HG02610 (cell line): ENCODE measurements around the gene AHRR.
"Not testable (repeated sequence)": the region's sequence is repeated elsewhere in the genome, so short reads cannot be mapped to it uniquely, and the experiment has no call there.

Source experiments
- ATAC-seq: cut with Tn5 transposase; IDR thresholded peaks from one replicate; pipeline ENCODE4 v1.9.1; 2021; ENCODE audit warnings: mild to moderate bottlenecking, moderate library complexity; ENCODE audit not compliant: unreplicated experiment

The AHRR gene

DNA sequence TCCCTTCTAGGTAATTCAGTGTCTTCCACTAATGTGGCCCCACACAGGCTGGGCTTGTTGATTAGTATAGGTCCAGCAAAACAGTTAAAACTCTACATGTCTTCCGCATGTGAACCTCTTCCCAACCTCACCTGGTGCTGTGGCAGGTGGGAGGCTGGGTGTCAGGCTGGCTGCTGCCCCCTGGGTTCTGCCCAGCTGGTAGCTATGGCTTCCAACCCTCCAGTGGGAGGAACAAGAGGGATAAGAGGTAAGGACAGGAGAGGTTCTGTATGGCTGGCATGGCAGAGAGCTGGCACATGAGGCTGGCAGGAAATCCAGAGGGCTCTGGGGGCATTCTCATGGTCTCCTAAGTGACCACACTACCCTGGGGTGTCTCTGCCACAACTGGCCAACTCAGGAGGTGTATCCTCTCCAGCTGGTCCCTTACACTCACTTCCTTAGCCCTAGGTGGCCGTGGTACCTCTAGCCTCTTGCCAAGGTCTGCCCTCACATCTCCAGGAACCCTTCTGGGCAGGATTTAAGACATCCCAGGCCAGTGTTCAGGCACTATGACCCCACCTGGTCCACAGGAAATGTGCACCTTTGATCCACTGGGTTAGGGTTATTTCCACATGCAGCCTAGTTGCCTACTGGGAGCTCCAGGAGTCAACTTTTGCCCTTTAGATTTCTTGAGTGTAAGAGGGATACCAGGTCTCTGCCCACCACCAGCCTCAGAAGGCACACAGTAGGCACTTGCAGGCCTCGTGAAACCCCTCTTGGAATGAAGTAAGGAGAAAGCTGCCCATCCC is 41.7 kb downstream of the AHRR start:
- no peak for ATAC-seq

DNA sequence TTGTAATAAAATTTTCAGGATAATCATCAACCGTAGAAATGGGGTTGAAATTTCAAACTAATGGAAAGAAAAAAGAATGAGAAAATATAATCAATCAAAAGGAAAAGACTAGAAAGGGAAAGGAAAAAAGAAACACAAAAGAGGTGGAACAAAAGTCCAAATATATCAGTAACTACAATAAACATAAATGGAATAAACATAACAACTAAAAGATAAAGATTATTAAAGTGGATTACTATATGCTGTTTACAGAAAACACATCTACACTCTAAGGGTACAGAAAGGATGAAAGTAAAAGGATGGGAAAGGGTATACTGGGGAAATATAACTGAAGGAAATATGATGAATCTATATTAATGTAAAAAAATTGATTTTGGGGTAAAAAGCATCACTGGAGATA is 43.0 kb downstream of the AHRR start:
- no peak for ATAC-seq

DNA sequence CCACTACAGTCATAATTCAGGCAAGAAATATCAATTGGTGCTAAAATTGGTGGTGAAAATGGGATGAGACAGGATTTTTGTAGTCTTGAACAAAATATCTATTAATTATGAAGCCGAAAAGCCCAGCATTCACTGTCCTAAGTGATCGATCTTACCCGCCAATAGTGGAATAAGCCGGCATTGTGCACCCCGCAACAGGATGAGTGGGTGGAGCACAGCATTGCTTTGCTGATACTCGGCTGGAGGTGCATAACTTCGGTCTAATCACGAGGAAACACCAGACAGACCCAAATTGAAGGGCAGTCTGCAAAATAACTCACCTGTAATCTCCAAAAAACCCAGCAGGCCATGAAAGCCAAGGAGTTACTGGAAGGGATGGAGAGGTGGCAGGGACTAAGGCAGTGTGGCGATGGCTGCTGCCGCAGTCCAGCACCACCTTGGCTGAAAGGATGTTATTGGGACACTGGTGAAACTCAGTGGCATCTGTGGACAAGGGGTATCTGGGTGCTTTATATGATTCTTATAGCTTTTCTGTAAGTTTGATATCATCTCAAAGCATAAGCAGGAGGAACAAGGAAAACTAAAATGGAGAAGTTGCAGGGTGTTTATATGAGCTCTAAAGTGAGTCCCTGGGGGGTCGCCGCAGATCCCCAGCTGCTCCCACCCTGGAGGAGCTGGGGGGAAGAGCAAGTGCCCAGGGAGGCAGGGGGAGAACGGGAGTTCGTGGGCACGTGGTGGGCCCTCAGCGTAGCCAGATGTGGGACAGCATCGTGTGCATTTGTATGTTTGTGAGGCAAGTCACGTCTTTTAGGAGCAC is 45.2 kb downstream of the AHRR start:
- no peak for ATAC-seq

DNA sequence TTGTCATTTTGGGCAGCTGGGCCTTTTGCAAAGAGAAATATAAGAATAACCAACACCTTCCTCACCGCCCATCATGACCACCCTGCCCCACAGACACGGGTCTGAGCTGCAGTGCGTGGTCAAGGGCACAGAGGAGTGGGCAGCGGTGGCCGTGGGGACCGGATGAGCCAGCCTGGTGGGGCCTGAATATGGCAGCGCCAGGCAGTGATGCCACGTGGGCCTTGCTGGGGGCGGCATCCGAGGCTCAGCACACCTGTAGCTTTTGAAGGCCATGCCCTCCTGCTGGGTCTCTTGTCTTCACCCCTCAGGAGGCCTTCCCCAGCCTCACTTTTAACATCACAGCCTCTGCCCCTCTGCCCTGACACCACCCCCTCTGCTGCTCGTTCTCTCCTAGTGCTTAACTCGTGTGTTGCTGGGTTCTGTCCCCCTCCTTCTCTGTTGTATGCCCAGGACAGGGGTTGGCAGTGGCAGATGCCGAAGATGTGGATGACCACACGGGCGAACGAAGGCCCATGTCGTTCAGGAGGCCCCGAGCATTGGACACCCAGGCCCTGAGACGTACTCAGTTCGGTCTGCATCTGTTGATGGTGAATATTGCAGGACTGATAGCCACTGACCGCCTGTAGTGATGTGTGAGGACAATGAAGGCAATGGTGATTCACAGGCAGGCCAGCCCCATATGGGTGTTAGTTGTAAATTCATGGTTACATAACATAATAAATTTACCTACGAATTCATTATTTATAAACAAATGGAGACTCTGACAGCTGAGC is 46.0 kb downstream of the AHRR start:
- no peak for ATAC-seq

DNA sequence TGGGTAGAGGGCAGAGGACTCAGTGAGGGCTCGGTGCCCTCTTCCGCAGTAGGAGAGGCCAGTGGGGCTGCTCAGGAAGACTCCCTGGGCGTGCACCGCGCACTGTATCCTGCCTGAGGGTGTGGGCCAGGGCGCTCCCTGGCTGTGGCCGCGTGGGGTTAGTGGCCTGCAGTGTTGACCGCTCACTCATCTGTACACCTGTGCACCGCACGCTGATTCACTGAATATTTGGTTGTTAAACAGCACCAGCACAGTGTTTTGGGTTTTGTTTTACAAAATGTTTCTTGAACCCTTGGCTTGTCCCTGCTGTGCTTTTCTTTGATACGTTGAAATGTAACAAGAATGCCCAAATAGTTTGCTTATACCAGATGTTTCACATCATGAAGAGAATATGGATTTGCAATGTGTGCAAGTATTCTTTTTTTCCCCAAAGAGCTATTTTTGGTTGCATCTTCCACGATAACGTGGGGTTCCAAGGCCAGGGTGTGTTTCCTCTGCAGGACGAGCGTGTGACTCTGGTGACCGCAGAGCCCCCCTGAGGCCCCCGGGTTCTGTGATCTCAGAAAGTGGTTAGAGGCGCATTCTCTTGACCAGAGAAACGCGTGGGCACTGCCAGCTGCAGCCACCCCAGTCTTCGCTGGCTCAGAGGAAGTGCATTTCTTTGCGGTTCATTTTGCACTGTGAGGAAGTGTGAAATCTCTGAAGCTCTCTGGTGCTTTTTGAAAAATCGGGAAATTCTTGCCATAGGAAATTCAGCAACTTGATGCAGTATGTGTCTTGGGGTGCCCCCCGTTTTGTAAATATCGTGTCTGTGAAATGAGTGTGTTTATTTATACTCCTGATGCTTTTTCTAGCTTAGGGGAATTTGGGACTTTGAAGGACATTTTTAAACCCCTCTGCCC is 46.9 kb downstream of the AHRR start:
- peak; percentile 57 for ATAC-seq

DNA sequence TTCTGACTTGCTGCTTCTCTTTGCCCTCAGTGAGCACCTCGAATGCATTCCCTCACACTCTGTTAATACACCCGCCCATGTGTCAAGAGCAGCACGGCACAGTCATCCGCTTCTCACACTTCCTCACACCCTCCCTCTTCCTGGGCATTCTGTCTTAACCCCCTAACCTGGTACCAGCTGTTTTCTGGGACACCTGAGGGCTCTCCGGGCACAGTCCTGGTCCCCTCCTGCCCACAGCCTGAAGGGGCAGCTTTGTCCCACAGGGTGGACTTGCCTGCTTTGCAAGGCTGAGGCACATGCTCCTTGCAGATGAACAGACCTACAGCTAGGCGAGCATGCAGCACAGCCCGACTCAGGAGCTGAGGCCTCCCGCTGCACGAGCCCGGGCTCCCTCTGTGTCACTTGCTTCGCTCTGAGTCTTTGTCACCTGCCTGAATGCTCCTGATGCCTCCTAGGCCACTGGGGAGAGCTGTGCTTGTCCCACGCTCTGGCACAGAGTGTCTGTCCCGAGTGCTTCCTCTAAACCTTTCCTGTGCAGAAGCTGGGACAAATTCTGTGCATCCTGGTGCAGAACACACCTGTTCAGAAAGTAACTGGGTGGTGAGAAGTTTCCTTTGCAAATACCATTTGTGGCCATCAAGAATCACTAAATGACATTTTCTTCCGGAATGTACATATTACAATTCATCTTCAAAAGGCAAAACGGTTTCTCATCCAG is 47.8 kb downstream of the AHRR start:
- peak; percentile 26 for ATAC-seq

DNA sequence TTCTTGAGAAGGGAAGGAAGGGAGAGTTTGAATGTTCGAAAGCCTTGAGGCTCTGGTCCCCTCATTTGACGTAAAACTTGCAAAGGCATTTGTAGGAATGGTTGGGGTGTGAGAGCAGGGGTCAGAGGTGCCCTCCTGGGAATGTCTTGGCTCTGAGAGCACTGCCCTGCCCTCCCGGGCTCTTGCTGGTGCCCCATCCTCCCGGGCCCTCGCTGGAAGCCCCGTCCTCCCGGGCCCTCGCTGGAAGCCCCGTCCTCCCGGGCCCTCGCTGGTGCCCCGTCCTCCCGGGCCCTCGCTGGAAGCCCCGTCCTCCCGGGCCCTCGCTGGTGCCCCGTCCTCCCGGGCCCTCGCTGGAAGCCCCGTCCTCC is 48.3 kb downstream of the AHRR start:
- ATAC-seq, result not testable (repeated sequence)

DNA sequence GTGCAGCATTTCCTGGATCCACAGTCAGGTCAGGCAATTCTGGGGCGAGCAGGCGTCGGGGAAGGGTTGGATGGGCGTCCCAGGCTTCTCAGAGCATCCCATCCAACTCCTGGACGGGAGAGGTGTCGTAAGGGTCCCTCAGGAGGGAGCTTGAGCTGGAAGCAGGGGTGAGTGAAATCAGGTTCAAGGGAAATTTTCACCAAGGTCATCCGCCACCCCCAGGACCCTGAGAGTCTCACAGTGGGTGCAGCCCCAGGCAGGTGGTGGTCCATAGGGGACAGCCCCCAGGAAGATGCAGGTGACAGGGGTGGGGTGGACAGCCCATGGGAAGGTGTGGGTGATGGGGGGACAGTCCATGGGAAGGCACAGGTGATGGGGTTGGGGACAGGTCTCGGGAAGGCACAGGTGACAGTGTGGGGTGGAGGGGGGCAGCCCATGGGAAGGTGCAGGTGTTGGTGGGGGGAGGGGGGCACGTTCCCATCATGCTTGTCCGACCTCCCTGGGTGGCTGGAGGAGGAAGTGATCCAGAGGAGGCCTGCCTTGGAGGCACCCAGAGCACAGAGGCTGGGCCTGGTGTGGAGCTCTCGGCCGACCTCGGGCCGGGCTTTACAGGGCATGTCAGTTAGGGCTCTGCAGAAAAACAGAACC is 48.9 kb downstream of the AHRR start:
- ATAC-seq, result no peak

DNA sequence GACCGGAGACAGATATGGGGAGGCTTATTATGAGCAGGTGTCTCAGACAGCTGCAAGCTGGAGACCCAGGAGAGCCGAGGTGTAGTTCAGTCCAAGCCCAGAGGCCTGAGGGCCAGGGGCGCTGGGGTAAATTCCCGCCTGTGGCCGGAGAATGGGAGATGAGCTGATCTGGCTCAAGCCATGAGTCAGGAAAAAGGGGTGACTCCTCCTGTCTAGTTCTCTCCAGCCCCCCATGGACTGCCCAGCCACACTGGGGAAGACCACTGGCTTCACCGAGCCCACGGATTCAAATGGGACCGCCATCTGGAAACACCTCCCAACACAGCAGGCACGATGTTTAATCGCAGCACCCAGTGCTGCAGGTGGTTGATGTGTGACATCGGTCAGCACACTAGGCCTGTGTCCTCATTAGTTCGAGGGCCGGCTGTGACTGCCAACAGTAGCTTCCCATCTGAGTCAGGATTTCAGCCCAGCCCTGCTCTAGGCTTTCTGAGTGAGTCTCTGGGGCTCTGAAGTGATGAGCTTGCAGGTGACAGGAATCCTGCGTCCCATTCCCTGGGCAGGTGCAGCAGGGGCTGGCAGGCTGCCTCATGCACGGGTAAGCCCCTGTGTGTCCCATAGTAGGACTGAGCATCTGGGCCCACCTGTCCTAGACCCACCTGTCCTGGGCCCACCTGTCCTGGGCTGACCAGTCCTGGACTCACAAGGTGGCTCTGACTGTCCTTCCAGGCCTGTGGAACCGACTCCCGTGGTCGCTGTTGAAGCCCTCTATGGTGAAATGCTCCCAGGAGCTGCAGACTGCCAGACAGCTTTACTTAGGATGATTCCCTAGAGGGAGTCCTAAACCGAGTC is 49.7 kb downstream of the AHRR start:
- ATAC-seq, result no peak

DNA sequence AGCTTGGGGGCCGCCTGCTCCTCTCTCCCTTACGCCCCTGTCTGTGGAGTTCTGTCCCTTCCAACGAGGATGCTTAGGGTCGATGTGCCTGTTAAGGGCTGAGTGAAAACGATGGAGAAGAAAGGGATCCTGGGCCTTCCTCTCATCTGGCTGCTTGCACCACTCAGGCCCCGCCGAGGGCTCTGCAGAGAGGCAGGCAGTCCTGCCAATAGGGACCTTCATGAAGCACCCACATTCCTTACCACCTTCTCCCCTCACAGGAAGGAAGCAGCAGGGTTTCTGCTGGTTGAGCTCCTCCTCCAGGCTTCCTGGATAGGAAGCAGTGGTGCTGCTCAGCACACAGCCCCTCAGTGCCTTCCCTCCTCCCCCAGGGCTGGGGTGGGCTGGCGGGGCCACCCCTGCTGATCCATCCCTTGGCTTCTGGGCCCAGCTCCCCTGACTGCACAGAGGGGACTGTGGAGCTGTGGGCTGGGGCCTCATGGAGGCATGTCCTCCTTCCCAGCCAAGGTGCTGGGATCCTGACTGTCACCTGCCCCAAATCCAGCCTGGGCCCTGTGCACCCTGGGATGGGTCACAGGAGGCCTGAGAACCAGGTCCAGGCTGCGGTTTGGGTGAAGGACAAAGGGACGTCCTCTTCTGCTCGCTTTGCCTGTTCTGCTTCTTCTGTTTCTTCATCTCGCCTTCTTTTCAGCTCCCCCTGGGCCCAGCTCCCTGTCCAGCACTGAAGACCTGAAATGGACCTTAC is 50.5 kb downstream of the AHRR start:
- ATAC-seq, result no peak

DNA sequence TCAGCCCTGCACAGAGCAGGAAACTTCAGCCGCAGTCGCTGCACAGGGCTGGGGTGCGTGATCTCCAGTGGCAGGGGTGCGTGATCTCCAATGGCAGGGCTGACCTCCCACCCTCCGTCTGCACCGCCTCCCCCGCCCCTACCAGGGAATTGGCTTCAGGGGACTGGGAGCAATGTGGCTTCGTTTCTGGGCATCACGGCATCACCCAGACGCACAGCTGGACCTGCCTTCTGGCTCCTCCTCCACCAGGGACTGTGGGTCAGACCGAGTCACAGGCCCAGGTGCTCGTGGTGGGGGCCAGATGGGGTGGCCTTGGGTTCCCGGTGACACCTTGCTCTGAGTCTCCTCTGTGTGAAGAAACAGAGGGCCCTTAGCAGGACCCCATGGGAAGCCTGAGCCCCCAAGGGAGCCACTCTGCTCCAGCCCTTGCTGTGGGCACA is 51.1 kb downstream of the AHRR start:
- no peak for ATAC-seq

DNA sequence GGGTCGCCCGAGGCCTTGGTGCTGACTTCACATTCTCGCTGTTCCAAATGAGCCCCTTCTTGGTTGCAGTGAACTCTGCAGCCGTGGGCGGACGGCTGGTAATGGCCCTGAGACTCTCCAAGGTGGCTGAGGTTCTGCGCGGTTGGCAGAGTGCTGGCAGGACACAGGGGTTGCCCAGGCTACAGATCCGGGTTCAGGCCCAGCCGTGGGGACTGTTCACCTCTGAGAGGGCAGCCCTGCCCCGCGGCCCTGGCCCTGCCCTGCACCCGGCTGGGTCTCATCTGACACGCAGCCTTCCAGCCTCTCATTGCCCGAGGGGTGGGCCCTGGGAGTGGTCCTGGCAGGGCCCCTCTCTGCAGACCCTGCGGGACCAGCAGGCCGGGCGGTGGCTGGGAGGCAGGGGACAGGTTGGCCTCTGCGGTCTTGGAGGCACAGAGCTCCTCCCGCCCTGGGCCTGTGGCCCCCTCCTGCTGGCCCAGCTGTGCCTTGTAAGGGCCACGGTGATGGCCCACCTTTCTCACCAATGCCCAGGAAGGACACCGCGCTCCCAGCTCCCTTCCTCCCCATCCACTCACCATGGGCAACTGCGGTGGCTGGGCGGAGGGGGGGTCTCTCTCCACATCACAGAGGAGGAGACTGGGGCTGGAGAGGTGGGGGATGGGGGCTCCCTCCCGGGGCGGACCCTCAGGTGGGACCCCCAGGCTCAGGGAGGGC is 51.6 kb downstream of the AHRR start:
- ATAC-seq, result peak; percentile 0

DNA sequence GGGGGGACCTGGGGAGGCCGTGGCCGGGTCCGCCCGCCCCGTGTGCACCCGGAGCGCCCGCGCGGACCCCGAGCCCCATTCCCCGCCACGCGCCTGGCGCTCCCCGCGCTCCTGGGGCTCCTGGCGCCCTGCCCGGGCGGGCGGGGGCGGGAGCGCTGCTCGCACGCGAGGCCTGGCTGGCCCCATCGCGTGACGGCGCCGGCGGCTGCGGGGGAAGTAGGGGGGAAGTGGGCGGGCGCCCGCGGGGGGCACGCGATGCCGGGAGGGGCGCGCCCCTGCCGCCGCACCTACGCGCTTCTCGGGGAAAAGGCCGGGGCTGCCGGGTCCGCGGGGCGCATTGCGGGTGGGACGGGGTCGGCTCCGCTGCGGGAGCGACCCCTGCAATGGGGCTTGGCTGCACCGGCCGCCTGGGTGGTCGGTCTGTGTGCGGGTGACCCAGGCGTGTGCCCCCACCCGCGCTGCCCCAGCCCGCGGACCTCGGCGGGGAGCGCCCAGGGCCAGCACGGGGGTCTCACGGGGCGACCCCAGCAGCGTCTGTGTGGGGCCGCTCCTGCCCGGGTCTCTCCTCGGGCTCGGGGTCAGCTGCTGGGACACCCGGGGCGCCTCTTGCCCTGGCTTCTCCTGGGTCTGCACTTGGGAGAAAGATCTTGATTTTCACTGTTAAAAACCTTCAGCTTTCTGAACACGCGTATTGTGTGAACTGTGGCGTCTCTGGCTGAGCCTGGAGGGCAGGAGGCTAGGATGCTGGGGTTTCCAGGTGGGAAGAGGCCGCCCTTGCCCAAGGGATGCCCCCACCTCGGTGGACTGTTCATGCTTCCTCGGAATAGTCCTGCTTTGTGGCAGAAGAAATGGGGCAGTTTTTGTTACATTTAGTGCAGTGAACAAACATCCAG is 52.4 kb downstream of the AHRR start:
- peak; percentile 30 for ATAC-seq

DNA sequence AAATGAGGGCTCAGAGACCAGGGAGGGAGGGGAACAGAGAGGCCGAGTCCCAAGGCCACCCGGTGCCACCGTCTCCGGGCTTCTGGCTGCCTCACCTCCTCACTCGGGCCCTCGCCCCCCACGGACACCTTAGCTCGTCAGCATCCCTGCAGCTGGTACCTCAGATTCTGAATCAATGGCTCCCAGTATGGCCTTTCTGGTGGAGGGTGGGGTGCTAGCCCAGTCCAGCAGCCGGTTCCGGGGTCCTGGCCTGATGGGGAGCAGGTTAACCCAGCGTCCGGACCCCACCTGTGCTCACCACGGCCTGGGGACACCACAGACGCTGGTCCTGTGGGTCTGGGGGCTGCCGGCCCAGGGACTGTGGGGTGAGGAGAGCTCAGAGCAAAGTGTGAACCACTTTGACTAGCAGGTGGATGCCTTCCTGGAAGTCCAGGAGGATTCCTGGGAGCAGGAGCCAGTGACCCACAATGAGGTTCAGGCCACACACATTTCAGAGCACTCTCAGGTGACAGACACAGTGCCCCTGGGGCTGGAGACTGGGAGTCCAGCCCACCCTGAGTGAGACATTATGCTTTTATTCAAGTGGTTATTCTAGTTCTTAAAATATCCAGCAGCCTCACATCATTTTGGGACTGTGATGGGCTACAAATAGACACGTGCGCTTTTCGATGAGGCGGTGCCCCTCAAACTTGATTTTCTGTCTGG is 53.3 kb downstream of the AHRR start:
- no peak for ATAC-seq

DNA sequence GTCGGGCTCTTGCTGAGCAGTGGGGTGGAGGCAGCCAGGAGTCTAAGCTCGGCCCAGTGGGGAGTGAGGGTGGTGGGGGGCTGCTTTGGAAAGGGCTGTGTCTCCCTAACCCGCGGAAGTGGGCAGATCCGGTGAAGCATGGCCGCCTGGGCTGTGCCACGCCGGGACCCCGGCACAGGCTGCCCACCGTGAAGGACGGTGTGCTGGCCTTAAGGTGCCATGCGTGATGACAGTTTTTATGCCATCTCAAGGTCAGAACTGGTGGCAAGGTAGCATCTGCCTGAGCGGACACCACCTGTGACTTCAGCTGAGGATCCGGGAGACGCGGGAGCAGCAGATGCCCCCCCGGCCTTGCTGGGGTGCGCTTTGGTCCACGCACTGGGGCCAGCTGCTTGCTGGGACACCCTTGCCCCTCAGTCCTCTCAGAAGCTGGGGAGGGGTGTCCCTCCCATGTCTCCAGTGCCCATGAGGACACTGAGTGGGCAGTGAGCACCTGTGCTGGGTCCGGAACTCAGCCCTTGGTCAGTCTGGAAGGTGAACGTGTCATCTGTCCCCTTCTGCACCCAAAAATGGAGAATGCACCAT is 53.9 kb downstream of the AHRR start:
- ATAC-seq, result no peak
